Breast epithelium (tissue), 3 donors: ENCODE data around the gene TMEM17.

Source experiments
- POLR2A ChIP-seq: fragments of 450-650 bp; IDR thresholded peaks from one replicate; pipeline ENCODE4 v1.6.1; 2016; ENCODE audit warnings: antibody characterized with exemption, mild to moderate bottlenecking, moderate library complexity
- POLR2AphosphoS5 ChIP-seq, 3 donors: sonication (generic); formaldehyde crosslinking; IDR thresholded peaks; one replicate each; pipeline ENCODE4 v1.6.1; 2017; ENCODE audit warnings: antibody characterized with exemption in 3 of 3
- TF ChIP-seq, protein P1 (sequence below), 3 donors: fragments of 450-650 bp; IDR thresholded peaks; one replicate each; pipeline ENCODE4 v1.5.1; 2016 to 2017; ENCODE audit warnings: antibody characterized with exemption in 3 of 3, mild to moderate bottlenecking in 3 of 3, moderate library complexity in 3 of 3

DNA sequence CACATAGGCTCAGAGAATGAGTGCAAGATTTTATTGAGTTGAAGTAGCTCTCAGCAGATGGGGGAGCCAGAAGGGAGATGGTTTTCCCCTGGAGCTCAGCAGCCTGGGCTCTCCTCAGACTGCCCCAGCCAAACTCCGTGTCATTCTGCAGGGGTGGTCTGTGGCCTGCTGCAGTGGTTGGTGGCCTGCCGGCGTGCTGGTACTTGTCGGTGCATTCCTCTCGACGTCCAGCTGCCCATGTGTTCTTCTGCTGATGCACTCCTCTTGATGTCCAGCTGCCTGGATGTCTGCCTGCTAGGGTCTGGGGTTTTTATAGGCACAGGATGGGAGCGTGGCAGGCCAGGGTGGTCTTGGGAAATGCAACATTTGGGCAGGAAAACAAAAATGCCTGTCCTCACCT lies 25.6 kb upstream of the TMEM17 start:
- TF ChIP-seq, protein P1, sequence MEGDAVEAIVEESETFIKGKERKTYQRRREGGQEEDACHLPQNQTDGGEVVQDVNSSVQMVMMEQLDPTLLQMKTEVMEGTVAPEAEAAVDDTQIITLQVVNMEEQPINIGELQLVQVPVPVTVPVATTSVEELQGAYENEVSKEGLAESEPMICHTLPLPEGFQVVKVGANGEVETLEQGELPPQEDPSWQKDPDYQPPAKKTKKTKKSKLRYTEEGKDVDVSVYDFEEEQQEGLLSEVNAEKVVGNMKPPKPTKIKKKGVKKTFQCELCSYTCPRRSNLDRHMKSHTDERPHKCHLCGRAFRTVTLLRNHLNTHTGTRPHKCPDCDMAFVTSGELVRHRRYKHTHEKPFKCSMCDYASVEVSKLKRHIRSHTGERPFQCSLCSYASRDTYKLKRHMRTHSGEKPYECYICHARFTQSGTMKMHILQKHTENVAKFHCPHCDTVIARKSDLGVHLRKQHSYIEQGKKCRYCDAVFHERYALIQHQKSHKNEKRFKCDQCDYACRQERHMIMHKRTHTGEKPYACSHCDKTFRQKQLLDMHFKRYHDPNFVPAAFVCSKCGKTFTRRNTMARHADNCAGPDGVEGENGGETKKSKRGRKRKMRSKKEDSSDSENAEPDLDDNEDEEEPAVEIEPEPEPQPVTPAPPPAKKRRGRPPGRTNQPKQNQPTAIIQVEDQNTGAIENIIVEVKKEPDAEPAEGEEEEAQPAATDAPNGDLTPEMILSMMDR (IDR thresholded peaks at IDR 0.05): no peak
- TF ChIP-seq POLR2A (no peak), POLR2AphosphoS5 (IDR thresholded peaks at IDR 0.05) (no peak)
